ENCODE results near the gene LHPP.

LHPP gene

DNA sequence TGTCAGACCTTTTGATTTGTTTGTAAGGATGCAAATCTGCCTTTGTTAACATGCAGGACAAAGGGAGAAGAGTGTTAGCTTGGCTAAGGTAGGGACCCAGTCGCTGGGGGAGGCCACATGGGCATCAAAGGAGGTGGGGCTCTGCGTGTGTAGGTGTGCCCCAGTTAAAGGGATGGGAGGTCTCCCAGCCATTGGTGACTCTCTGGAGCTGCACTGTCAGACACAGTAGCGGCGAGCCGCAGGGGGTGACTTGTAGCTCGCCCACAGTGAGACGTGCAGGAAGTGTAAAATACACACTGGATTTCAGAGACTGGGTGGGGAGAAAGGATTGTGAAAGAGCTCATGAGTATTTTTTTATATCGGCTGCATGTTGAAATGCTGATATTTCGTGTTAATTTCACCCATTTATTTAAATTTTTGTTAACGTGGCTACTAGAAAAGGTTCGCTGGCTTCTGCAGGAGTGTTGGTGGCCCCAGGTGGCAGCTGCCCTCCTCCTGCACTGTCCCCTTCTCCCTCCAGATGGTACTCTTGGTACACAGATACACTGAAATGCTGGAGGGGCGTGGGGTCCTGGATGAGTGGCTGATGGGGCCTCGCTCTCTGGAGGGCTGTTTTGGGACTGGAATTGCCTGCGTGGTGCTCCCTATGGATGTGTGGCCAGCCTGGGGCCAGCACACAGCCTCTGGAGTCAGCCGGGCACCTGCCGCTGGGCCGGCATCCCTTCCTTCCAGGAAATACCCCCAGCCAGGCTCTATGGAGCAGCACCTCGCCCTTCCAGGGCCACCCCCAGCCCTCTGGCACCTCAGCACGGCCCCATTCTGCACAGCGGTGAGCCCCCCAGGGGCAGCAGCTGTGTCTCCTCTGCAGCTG lies 59.2 kb downstream of the LHPP start:
- no peak for DNase-seq (ENCODE audit: low read depth, low spot score)

DNA sequence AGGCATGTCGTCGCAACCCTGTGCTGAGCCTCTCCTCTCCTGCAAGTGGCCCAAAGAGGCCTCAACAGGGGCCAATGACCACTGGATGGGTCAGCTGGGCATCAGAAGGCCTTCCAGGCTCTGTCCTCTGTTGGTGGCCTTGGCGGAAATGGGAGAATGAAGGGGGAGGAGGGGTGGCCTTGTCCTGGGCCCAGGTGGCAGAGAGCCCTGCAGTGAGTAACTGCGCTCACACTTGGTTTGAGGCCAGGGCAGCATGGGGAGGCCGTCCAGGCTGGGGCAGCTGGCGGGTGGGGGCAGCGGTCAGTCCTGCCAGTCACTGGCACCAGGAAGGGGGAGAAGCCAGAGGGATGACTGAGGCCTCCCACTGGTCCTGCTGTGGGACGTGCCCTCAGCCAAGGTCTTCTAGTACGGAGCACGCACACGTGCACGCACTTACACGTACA lies 59.8 kb downstream of the LHPP start:
- no peak for DNase-seq (ENCODE audit: low read depth, low spot score)

DNA sequence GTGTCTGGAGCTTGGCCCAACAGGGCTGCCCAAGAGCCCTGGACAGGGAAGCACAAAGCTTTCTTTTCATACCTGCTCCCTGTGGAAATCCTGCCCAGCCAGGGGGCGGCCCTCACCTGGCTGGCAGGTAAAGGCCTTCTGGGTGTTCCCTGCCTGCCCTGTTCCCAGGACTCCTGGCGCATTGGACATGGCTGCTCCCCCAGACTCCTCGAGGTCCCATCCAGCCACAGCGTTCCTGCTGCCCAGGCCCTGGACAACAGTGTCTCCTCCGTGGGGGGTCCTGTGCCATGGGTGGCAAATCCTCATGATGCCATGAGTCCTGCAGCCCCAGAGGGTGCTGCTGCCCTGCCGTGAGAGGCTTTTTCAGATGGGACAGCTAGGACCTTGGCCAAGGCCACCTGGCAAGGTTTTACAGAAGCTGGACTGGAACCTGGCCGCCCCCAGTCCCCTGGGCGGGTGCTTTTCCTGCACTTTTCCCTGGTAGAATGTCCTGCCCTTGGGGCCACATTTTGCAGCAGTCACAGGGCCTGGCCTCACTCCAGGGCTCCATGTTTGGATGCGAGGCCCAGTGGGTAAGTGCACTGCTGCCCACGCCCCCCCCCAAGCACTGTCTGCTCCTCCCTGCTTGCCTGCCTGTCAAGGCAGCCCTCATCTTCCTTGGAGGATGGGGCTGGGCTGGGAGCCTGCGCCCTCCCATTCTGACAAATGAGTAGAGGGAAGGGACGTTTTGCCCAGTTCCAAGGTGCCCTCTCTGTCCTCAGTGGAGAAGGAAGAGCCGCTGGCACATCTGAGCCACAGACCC lies 60.7 kb downstream of the LHPP start:
- DNase-seq (ENCODE audit: low read depth, low spot score), result no peak

DNA sequence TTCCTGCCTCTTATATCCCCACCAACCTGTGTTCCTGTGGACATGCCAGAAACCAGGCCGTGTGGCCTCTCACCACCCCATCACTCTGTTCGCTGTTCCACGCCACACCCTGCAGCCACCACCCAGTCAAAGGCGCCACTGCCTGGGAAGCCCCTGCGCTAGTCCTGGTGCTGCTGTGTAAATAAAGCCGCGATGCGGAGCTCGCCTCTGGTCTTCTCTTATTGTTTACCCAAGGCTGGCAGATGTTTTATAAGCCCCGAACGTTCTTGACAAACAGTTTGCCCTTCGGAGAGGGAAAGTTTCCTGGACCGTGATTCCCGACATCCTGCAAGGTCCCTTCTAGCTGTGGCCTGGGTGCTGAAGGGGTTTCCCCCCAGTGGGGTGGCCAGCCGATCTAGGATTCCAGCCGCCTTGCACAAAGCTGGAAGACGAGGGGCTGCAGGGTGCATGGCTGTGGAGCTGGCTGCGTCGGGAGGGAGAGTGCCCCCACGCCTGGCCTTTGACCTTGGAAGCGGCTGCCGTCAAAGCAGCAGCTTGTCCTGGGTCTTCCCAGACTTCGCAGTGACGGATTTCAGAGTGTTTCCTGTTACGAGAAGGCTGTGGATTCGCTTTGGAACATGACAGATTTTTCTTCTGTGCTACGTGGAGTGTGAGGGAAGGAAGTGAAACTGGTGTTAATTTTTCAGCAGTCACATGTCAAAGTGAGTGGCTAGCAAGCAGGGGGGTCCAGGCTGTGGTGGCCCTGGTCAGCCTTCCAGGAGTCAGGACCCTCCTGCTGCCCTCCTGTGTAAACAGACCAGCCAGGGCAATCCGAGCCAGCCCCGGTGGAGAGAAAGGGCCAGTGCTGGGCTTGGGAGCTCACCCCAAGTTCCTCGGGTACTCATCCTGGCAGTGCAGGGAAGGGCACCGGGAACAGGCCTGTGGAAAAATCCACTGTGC lies 61.6 kb downstream of the LHPP start:
- DNase-seq (ENCODE audit: low read depth, low spot score), result no peak

DNA sequence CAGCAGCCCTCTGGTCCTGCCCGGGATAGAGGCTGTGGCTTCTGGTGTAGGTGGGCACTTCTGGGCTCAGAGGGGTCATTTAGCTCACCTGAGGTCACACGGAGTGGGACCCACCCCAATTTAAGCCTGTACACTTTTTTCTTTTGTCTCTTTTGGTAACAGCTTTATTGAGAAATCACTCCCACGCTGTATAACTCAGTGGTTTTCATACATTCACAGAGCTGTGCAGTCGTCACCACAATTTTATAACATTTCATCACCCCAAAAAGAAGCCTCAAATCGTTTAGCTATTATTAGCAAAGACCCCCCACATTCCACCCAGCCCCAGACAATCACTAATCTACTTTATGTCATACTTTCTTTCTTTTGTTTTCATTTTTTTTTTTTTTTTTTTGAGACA lies 62.3 kb downstream of the LHPP start:
- DNase-seq (ENCODE audit: low read depth, low spot score), result no peak

DNA sequence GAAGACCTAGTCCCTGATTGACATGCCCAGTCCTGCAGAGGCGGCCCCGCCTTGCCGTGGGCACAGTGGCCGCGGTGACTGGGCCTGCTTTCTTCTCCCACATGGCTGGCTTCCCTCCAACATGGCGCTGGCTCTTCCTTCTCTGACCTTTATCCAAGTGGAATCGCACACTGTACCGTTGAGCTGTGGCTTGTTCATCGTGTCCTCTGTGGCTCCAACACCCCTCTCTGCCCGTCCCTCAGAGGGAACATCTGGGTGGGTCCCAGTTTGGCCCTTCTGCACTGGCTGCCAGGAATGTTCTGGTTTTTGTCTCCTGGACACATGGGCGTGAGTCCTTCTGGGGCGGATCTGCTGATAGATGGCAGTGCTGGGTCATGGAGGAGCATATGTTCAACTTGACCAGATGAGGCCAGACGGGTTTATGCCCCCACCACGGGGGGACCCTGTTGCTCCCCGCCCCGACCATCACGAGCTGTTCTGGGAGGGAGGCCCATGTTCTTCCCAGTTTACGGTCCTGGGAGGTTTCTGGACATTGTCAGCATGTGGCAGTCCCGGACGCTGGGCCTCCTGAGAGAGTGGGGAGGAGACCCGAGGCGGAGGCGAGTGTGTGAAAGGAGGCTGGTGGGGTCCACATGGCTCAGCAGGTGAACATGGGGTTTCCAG lies 63.5 kb downstream of the LHPP start:
- no peak for DNase-seq (ENCODE audit: low read depth, low spot score)

DNA sequence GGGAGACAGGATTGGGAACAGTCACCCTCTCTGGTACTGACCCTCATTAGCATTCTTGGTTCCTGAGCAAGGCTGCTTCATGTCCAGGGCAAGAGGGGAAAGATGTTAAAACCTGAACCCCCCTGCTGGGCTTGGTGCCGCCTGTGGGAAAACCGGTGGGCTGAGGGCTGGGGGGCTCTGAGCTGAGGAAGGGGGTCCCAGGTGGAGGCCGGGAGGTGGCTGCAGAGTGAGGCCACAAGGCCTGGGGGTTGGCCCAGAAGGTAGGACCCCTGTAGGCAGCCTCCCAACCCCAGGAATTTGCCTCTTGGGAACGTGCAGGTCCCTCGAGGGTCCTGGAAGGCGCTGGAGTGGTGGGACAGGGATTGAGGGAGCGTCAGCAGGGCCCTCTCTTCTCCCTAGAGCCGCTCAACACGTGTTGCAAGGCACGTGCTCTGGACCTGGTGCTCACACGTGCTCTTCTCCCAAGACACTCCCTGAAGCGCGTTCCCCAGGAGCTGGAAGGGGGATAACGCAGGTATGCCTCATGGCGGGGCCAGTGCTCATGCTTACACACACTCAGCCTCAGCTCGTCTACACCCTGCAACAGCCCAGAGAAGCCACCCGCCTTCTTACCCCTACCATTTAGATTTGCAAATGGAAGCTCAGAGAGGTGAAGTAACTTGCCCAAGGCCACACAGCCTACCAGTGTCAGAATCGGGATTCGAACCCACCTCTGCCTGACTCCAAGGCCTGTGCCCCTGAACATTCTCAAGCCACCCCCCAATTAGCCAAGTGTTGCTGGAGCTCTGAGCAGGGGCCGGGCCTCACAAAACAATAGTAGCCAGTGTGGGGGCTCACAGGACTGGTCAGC lies 64.4 kb downstream of the LHPP start:
- DNase-seq (ENCODE audit: low read depth, low spot score), result no peak

DNA sequence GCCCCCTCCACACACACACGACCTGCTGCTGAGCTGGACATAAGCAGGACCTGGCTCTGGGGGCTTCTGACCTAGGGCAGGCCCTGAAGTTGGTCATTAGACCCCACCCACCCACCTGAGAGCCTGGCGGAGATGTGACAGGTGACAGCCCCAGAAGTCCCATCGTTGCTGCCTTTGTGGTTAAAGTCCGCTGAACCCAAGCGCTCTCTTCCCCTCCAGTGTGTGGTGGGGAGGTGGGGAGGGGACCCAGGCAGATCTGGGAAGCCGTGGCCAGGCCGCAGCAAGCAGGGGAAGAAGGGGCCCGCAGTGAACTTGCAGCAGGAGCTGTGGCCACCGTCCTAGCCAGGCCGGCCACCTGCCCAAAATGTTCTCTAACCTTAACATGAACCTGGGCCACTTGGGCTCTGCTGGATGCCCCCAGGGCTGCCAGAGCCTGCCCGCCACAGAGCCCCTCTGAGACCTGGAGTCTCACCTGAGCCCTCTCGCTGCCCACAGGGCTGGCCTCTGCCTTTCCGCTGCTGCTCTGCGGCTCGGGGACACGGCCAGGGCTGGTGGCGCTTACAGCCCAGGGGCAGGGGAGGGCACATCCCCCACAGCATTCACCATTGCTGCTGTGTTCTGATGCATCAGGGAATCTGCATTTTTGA lies 65.1 kb downstream of the LHPP start:
- DNase-seq (ENCODE audit: low read depth, low spot score), result no peak

DNA sequence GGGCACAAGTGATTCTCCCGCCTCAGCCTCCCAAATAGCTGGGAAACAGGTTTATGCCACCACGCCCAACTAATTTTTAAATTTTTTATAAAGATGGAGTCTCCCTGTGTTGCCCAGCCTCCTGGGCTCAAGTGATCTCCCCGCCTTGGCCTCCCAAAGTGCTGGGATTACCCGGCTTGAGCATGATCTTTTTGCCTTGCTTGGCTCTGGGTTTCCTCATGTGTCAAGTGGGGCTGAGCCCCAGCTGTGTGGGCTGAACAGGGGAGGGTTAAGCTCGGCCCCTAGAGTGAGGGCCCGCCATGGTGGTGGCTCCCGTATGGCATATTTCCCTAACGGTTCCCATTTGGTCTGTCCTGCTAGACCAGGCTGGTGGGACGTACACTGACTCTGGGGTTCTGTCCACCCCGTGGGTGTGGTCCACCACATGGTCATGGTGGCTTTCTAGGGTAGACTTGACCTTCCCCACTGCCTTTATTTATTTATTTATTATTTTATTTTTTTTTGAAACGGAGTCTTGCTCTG lies 66.3 kb downstream of the LHPP start:
- no peak for DNase-seq (ENCODE audit: low read depth, low spot score)

DNA sequence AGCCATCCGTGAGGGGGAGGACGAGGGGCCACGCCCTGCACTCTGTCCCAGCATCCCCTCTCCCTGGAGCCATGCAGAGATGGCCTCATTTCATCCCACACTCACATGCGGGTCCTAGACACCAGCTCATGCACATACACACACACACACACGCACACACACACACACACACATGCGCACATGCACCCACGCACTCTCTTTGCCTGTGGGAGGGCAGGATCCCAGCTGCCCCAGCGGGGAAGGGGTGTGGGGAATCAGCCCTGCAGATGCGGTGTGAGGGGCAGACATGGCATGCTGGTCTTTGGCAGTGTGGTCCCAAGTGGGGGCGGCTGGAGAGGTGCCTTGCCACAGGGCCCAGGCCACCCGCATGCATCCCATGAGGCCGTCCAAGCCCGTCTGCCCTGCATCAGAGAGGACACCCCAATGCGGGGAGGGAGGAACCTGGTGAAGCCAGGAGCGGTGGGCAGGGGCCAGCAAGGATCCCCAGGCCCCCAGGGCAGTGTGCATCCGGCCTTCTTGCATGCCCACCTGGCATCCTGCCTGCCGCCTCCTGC lies 68.1 kb downstream of the LHPP start:
- DNase-seq (ENCODE audit: low read depth, low spot score), result no peak

DNA sequence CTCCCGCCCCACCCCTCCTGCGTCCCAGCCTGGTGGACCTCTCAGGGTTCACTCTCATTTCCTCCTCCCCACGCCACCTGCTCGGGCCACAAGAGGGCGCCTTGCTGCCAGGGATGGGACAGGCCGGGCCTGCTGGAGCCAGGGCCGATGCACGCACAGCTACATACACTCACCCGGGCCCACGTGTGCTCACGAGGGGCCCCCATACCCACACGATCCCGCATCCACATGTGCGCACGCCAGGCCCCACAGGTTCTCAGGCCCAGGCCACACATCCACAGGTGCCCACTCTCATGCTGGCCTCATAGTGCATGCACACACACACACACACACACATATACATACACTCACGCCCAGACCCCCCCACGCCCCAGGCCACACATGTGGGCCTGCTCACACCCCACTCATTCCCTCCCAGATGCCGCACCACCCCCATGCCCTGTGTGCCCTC lies 68.6 kb downstream of the LHPP start:
- DNase-seq (ENCODE audit: low read depth, low spot score), result peak; percentile 83

DNA sequence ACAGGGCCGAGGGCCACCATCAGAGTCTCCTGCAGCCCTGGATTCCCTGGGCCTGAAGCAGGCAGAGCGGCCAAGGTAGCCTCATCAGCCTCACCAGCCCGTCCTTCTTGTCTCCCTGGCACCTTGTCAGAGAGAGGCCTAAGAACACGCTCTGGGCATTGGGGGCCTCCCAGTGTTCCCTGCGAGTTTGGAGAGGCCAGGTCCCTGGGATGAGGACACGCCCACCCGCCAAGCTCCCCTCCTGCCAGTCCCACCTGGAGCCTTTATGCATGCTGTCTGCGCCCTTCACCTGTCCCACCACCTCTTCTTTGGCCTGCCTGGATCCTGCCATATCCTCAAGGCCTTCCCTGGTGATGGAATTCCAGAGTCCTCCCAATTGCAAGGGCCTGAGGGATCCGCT lies 69.2 kb downstream of the LHPP start:
- no peak for DNase-seq (ENCODE audit: low read depth, low spot score)

DNA sequence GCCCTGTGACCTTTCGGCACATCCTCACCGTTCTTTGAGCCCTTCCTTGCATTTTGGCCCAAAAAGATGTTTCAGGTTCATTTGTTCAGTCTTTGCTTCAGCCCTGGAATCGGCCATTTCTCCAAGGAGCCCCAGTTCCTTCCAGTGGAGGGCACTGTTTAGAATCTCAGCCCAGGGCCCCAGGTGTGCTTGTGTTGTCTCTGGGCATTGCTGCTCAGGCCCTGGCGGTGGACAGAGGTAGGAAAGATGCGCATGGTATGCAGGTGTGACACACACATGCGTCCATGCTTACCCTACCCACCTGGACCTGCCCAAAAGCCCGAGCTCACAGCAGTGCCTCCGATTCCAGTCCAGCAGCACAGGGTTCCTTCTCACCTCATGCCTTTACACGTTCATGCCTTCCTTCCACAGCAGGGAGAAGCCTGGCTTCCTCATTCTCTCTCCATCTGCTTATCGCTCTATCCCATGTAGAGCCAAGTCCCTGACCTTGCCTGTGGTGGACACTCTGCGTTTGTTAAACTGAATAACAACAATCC lies 70.6 kb downstream of the LHPP start:
- DNase-seq (ENCODE audit: low read depth, low spot score), result peak; percentile 74

DNA sequence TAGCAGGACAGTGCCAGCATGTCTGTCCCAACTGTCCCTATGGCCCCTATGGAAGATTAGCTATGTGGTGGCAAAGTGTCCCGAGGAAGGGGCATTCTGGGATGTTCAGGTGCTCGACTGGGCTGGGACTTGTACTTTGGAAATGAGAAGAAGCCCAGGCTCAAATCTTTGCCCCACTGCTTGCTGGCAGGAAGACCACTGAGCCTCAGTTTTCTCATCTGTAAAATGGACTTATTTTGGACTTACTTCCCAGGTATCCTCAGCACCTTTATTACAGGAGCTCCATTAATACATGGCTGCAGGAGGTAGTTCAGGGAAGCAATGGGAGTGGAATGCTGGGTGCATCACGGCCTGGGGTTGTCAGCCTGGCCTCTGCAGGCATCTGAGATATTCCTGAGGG lies 71.2 kb downstream of the LHPP start:
- DNase-seq (ENCODE audit: low read depth, low spot score), result no peak

DNA sequence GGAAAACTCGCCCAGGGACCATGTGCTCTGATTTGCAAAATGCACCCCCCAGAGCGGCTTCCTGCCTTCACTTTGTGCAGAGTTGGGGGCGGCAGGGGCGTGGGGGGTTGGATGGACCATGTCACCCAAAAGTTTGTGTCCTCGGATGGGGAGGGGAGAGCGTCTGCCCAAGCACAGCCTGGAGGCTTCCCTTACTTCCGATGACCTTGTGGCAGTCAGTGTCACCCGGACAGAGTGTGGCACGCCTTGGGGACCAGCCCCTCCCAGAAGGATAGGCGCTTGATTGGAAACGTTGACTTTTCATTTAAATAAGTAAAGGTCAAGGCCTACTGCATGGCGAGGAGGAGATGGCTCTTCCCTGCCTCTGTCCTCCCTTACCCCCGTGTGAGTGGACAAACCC lies 71.6 kb downstream of the LHPP start:
- no peak for DNase-seq (ENCODE audit: low read depth, low spot score)

DNA sequence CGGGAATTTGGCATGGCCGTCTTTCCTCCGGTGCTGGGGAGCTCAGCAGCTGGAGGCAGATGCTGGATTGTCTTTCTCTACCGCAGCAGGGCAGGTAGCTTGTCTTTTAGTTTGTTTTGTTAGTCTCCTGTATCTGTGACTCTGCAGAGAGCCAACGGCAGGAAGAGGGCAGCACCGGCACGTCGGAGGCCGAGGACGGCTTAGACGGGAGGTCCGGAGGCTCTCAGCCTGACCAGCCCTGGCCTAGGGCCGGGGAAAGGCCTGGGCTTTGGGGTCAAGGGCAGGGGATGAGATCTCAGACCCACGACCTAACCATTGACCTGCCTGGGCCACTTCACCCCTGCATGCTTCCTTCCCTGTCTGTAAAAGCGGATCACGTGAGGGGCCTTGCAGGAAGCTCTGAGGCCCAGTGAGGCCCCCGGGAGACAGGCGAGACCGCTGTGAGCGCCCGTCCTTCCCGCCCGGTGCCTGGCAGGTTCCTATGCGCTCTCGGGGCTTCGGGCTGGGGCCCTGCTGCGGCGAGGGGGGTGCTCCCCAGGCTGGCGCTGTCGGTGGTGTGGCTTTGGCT lies 72.7 kb downstream of the LHPP start:
- DNase-seq (ENCODE audit: low read depth, low spot score), result peak; percentile 66

DNA sequence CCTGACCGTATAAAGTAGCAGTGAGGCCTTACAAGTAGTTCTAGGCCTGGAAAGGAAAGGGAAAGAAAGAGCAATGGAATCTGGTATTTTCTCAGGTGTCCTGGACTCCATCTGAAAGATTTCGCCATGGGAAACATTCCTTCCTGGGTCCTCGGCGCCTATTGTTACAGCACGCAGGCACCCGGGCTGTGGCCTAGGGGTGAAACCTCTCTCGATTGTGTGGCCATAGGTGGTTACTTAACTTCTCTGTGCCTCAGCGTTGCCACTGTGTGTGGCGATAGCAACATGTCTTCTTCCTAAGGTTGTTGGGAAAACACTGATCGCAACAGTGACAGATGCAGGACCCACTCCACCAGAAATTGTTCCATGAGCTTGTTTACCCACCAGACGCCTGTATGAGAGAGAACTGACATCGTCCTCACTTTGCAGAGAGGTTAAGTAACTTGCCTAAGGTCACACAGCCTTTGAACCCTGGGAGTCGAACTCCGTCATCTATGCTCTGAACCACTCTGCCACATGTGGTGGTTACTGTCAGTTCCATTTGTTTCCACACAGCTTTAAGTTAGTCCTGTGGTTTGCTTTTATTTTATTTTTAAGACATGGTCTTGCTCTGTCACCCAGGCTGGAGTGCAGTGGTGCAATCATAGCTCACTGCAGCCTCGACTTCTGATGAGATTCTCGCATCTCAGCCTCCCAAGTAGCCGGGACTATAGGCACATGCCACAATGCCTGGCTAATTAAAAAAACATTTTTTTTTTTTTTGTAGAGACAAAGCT lies 73.4 kb downstream of the LHPP start:
- no peak for DNase-seq (ENCODE audit: low read depth, low spot score)
